PFSK-1 (cell line): Measurements from ENCODE around the gene RGS16.

ENCODE experiments used
- FOXP2 ChIP-seq: optimal IDR thresholded peaks from 2 replicates; pipeline ENCODE3; 2011; ENCODE audit warnings: borderline replicate concordance, control low read depth, inconsistent platforms; ENCODE audit not compliant: insufficient read depth; ENCODE audit errors: extremely low read length, extremely low read depth
- POLR2AphosphoS5 ChIP-seq: IDR thresholded peaks from 2 replicates; pipeline ENCODE4 v1.6.1; 2012; ENCODE audit warnings: low read depth, mild to moderate bottlenecking, control low read depth, low read length, moderate library complexity
- SIN3A ChIP-seq: IDR thresholded peaks from 2 replicates; pipeline ENCODE4 v1.6.1; 2012; ENCODE audit warnings: mild to moderate bottlenecking, low read length, moderate library complexity, borderline replicate concordance; ENCODE audit not compliant: insufficient read depth
- TAF1 ChIP-seq: IDR thresholded peaks from 2 replicates; pipeline ENCODE4 v1.6.1; 2012; ENCODE audit warnings: low read length, control low read depth, borderline replicate concordance; ENCODE audit not compliant: insufficient read depth
- TF ChIP-seq, protein P1 (sequence below), 2 experiments: IDR thresholded peaks; 2 replicates each; pipeline versions ENCODE4 v1.6.1 to v1.8.0; 2011 to 2012; ENCODE audit warnings: low read depth in 2 of 2, low read length in 2 of 2, control low read depth in 1 of 2, inconsistent platforms in 1 of 2, mild to moderate bottlenecking in 1 of 2, moderate library complexity in 1 of 2; ENCODE audit not compliant: insufficient read depth in 1 of 2

RGS16 gene

DNA sequence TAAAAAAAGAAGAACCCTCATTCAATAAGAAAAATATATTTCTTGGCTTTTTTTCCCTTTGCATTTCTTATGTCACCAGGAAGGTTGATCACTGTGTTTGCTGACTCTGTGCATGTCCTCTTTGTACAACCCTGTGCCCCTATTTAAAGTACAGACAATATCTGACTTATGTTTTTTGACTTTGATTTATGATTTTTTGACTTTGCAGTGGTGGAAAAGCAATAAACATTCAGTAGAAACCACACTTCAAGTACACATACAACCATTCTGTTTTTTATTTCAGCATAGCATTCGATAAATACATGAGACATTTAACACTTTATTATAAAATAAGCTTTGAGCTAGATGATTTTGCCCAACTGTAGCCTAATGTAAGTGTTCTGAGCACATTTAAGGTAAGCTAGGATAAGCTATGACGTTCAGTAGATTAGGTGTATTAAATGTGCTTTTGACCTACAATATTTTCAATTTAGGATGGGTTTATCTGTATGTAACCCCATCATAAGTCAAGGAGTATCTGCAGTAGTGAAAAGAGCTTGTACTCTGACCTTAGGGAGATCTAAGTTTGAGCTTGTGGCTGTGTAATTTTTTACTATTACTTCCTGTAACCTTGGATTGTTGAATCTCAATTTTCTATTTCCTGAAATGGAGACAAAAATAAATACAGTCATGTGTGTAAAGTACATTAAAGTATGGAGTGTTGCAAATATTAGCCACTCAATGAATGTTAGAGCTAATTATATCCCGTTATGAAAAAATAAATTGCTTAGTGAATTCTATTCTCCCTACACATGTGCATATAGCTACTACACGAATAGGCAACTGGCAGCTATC, 16.3 kb downstream of the RGS16 start:
- TF ChIP-seq TAF1, result no peak
- TF ChIP-seq, protein P1, sequence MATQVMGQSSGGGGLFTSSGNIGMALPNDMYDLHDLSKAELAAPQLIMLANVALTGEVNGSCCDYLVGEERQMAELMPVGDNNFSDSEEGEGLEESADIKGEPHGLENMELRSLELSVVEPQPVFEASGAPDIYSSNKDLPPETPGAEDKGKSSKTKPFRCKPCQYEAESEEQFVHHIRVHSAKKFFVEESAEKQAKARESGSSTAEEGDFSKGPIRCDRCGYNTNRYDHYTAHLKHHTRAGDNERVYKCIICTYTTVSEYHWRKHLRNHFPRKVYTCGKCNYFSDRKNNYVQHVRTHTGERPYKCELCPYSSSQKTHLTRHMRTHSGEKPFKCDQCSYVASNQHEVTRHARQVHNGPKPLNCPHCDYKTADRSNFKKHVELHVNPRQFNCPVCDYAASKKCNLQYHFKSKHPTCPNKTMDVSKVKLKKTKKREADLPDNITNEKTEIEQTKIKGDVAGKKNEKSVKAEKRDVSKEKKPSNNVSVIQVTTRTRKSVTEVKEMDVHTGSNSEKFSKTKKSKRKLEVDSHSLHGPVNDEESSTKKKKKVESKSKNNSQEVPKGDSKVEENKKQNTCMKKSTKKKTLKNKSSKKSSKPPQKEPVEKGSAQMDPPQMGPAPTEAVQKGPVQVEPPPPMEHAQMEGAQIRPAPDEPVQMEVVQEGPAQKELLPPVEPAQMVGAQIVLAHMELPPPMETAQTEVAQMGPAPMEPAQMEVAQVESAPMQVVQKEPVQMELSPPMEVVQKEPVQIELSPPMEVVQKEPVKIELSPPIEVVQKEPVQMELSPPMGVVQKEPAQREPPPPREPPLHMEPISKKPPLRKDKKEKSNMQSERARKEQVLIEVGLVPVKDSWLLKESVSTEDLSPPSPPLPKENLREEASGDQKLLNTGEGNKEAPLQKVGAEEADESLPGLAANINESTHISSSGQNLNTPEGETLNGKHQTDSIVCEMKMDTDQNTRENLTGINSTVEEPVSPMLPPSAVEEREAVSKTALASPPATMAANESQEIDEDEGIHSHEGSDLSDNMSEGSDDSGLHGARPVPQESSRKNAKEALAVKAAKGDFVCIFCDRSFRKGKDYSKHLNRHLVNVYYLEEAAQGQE (IDR thresholded peaks at IDR 0.05; ENCODE audit: insufficient read depth in 1 of 2, low read depth in 2 of 2, low read length in 2 of 2), result no peak
- TF ChIP-seq FOXP2, result no peak

DNA sequence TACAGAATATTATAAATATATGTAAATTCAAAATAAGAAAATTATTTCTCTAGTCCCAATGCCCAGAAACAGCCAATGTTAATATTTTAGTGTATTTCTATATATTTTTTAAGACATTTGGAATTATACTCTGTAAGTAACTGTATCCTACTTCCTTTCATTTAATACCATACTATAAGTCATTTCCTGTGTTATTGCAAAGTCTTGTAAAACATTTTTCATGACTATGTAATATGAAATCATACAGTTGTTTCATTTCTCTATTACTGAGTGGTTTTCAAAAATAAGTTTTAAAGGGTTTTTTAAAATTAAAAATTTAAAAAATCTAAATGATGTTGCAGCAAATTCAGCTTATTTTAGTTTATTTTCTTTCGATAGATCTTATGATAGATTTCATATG, 17.1 kb downstream of the RGS16 start:
- TF ChIP-seq, protein P1 (IDR thresholded peaks at IDR 0.05; ENCODE audit: insufficient read depth in 1 of 2, low read depth in 2 of 2, low read length in 2 of 2), result no peak

DNA sequence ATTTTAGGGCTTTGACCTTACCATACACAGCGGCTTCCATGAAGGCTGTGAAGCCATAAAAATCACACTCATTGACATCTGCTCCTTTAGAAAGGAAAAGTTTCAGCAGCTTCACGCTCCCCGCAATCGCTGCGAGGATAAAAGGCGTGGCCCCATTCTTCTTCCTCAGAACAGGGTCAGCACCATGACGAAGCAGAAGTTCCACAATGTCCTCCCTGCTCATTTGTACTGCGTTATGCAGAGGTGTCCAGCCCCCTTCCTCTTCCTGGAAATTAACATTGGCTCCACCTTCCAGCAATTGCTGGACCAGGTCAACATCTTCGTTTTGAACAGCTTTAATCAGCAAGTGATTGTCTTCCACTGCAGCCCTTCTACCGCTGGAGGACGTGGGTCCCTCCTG, 17.8 kb downstream of the RGS16 start:
- TF ChIP-seq SIN3A (no peak), FOXP2 (no peak), TAF1 (no peak), POLR2AphosphoS5 (no peak)
- TF ChIP-seq, protein P1 (IDR thresholded peaks at IDR 0.05; ENCODE audit: insufficient read depth in 1 of 2, low read depth in 2 of 2, low read length in 2 of 2), result no peak

DNA sequence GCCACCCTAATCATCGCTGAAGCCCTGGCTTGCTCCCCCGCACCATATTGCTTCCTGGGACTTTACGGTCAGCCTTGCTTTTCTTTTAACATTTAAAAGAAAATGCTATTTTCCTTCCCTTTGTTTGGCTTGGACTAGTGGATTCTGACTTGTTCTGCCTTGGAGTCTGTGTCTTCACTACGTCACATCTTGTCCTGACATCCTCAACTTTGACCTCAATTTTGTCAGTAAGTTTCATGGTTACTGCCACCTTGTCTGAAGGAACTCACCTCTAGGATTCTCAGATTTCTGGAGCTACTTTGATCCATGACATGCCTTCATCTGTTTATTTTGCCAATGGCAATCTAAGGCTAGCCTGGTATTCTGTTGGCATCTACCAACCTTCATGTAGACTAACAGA, 19.4 kb downstream of the RGS16 start:
- no peak for TF ChIP-seq TAF1
- TF ChIP-seq POLR2AphosphoS5, result no peak
- TF ChIP-seq FOXP2, result no peak
- TF ChIP-seq, protein P1 (IDR thresholded peaks at IDR 0.05; ENCODE audit: insufficient read depth in 1 of 2, low read depth in 2 of 2, low read length in 2 of 2), result no peak
- no peak for TF ChIP-seq SIN3A

DNA sequence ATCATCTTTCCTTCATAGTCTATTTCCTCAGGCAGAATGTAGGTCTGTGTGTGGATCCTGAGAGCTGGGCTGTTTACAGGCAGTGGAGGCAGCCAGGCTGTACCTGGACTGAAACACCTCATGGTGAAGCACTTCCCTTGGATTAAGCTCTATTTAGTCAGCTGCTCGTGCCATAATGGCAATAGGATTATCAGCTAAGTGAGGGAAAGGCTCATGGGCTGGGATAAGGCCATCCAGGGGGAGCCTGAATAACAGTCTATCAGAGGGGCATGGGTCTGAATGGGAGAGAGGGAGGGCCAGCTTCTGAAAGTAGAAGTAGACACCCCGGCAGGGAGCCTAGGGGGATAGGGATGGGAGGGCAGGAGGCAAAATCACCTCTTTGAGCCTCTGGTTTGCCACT, 23.5 kb downstream of the RGS16 start:
- TF ChIP-seq FOXP2, result no peak
- no peak for TF ChIP-seq POLR2AphosphoS5
- no peak for TF ChIP-seq SIN3A
- TF ChIP-seq, protein P1 (IDR thresholded peaks at IDR 0.05; ENCODE audit: insufficient read depth in 1 of 2, low read depth in 2 of 2, low read length in 2 of 2), result no peak
- TF ChIP-seq TAF1, result no peak
